Measurements from ENCODE around the gene LARP4. TPM values are rescaled to one million over a fixed set of nuclear protein-coding genes. Genes with fewer than 3 reads are reported as not detected.
"Not testable (repeated sequence)": the region's sequence is repeated elsewhere in the genome, so short reads cannot be mapped to it uniquely, and the experiment has no call there.

The LARP4 gene
- total RNA-seq, 3 donors from 2014 or later (not counting 1 experiment from before 2014, with no cell fraction given) = 25.1 to 41.1 (median 35.3) TPM

- Histone ChIP-seq H3K27me3 (ENCODE audit: control insufficient read depth, insufficient read depth, low read length) (no peaks in the 10 kb centered on the region), H3K4me3 (ENCODE audit: low read length) (no peak overlapping the region), H3K27ac (ENCODE audit: low read length) (no peak overlapping the region), H3K36me3 (ENCODE audit: control insufficient read depth, insufficient read depth, low read length) (no peaks in the 10 kb centered on the region), H3K4me1 (ENCODE audit: control insufficient read depth, insufficient read depth, low read length) (no peaks in the 10 kb centered on the region), H3K9me3 (ENCODE audit: control insufficient read depth, insufficient read depth, low read length) (no peaks in the 10 kb centered on the region)
- Mint-ChIP-seq H3K9me3 (no peaks in the 10 kb centered on the region), H3K27ac (no peak overlapping the region), H3K4me1 (no peaks in the 10 kb centered on the region), H3K27me3 (ENCODE audit: low read depth in 2 of 2) (no peaks in the 10 kb centered on the region), H3K36me3 (no peaks in the 10 kb centered on the region), H3K4me3 (no peak overlapping the region)
- TF ChIP-seq, protein P1, sequence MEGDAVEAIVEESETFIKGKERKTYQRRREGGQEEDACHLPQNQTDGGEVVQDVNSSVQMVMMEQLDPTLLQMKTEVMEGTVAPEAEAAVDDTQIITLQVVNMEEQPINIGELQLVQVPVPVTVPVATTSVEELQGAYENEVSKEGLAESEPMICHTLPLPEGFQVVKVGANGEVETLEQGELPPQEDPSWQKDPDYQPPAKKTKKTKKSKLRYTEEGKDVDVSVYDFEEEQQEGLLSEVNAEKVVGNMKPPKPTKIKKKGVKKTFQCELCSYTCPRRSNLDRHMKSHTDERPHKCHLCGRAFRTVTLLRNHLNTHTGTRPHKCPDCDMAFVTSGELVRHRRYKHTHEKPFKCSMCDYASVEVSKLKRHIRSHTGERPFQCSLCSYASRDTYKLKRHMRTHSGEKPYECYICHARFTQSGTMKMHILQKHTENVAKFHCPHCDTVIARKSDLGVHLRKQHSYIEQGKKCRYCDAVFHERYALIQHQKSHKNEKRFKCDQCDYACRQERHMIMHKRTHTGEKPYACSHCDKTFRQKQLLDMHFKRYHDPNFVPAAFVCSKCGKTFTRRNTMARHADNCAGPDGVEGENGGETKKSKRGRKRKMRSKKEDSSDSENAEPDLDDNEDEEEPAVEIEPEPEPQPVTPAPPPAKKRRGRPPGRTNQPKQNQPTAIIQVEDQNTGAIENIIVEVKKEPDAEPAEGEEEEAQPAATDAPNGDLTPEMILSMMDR (IDR thresholded peaks at IDR 0.05) = no peak
- intact Hi-C loops (cut with micrococcal nuclease) = no loop called here
- no peak for DNase-seq
- no peak for ATAC-seq
- WGBS (ENCODE audit: insufficient coverage) = 100% methylated on average over 1 of the region's 1 CpG
These were observed 82.8 kb downstream of the LARP4 start for GRCh38 chr12:50483488-50483887.

DNA sequence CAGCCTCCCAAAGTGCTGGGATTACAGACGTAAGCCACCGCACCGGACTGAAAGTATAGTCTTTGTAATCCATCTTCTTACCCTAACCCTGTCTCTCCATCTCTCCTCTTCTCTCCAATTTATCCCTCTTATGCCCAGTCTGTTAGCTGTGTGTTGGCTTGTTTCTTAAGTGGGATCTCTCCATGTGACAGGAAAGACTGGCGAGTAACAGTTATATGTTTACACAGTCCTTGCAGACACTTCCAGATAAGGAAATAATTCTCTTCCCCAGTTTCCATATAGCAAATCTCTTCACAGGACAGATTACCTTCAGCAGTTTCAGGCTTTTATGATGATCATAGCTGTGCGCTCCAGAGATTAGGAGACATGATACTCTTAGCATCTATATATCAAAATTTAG, 88.1 kb downstream of the LARP4 start:
- Histone ChIP-seq H3K36me3 (ENCODE audit: control insufficient read depth, insufficient read depth, low read length) (no peaks in the 10 kb centered on the region), H3K9me3 (ENCODE audit: control insufficient read depth, insufficient read depth, low read length) (peaks cover 17% of the 10 kb centered on the region), H3K4me1 (ENCODE audit: control insufficient read depth, insufficient read depth, low read length) (no peaks in the 10 kb centered on the region), H3K27ac (ENCODE audit: low read length) (no peak overlapping the region), H3K27me3 (ENCODE audit: control insufficient read depth, insufficient read depth, low read length) (no peaks in the 10 kb centered on the region), H3K4me3 (ENCODE audit: low read length) (no peak overlapping the region)
- ATAC-seq = no peak
- peaks cover 0 to 4% of the 10 kb centered on the region in 2 donors for H3K27me3 Mint-ChIP-seq (ENCODE audit: low read depth in 2 of 2)
- H3K9me3 Mint-ChIP-seq = peaks cover 0 to 4% of the 10 kb centered on the region in 2 donors
- no peak for DNase-seq
- H3K36me3 Mint-ChIP-seq = peaks cover 14% of the 10 kb centered on the region
- no peak overlapping the region for H3K27ac Mint-ChIP-seq
- no peaks in the 10 kb centered on the region for H3K4me1 Mint-ChIP-seq
- no peak overlapping the region for H3K4me3 Mint-ChIP-seq
- 93% methylated on average over 4 of the region's 5 CpGs for WGBS (ENCODE audit: insufficient coverage)
- intact Hi-C loops (cut with micrococcal nuclease) = no loop called here
- TF ChIP-seq, protein P1 (IDR thresholded peaks at IDR 0.05) = no peak

GRCh38 chr12:50498119-50498518, 97.4 kb downstream of the LARP4 start:
- H3K27me3 Mint-ChIP-seq (ENCODE audit: low read depth in 2 of 2); ATAC-seq; H3K4me3 Mint-ChIP-seq; H3K27me3 ChIP-seq (ENCODE audit: control insufficient read depth, insufficient read depth, low read length); H3K27ac Mint-ChIP-seq; DNase-seq; intact Hi-C loops (cut with micrococcal nuclease); H3K4me1 ChIP-seq (ENCODE audit: control insufficient read depth, insufficient read depth, low read length); H3K36me3 ChIP-seq (ENCODE audit: control insufficient read depth, insufficient read depth, low read length); H3K27ac ChIP-seq (ENCODE audit: low read length); H3K4me1 Mint-ChIP-seq; H3K4me3 ChIP-seq (ENCODE audit: low read length): not testable (repeated sequence)
- Mint-ChIP-seq H3K36me3 (peaks cover 28% of the 10 kb centered on the region), H3K9me3 (peaks cover 3 to 24% of the 10 kb centered on the region in 2 donors)
- 97% methylated on average over 6 of the region's 11 CpGs for WGBS (ENCODE audit: insufficient coverage)
- H3K9me3 ChIP-seq (ENCODE audit: control insufficient read depth, insufficient read depth, low read length) = peaks cover 35% of the 10 kb centered on the region

DNA sequence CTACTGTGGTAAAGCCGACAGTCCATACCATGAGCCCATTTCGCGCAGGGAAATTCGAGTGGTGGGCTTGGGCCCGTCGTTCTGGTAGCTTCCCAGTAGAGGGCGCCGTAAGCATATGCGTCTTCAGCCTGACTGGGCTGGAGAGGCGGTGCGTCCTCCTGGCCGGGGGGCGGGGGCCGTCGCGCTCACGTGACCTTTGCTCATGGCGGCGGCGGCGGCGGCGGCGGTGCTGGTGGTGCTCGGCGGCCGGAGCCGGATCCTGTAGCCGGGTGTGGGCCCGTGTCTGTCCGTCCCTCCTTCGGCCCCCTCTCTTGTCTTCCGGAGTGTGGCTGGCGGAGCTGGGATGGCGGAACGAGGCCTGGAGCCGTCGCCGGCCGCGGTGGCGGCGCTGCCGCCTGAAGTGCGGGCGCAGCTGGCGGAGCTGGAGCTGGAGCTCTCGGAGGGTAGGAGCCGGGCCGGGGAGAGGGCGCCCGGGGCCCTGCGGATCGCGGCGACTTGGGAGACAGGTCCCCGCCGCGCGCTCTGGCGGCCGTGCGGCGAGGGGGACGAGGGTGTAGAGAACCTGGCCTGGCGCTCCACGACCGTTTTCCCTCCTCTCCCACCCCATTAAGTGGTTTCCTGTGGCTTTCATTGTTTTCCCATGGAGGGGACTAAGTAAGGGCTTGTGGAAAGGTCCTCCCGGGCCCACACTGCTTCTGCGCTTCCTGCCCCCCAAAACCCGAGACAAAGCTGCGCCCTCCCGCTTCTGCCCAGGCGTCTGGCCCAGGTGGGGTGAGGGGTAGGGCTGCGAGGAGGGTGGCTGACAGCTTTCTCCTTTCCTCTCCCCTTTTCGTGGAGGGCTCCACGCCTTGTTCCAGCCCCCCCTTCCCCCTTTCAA, 104.4 kb downstream of the LARP4 start, which contains the start of gene DIP2B:
DIP2B (plus strand) TSS at position 188 of the 877 bp plus-strand sequence; CDS start at position 344, 156 bp downstream.
- DNase-seq = peak; percentile 94 to 96
- under 1% methylated on average over 72 of the region's 77 CpGs for WGBS (ENCODE audit: insufficient coverage)
- Histone ChIP-seq H3K4me3 (ENCODE audit: low read length) (peak within 1 kb of the TSS; percentile 62), H3K9me3 (ENCODE audit: control insufficient read depth, insufficient read depth, low read length) (peaks cover 3% of the 10 kb centered on the region), H3K27ac (ENCODE audit: low read length) (peak within 1 kb of the TSS; percentile 70), H3K4me1 (ENCODE audit: control insufficient read depth, insufficient read depth, low read length) (peaks cover 20% of the 10 kb centered on the region), H3K27me3 (ENCODE audit: control insufficient read depth, insufficient read depth, low read length) (no peaks in the 10 kb centered on the region), H3K36me3 (ENCODE audit: control insufficient read depth, insufficient read depth, low read length) (no peaks in the 10 kb centered on the region)
- peak; percentile 93 to 98 (median 93) for ATAC-seq
- TF ChIP-seq, protein P1 (IDR thresholded peaks at IDR 0.05) = peak; percentile 88
- intact Hi-C loops (cut with micrococcal nuclease) = loop anchor here (1.0 to 10.0 kb wide), 4 partner anchors 28 to 667 kb away; partner anchors contain the start of gene TFCP2
- Mint-ChIP-seq H3K4me1 (peaks cover 47 to 51% of the 10 kb centered on the region in 2 donors), H3K36me3 (no peaks in the 10 kb centered on the region), H3K27ac (peak within 1 kb of the TSS; percentile 80 to 92), H3K27me3 (ENCODE audit: low read depth in 2 of 2) (no peaks in the 10 kb centered on the region), H3K9me3 (no peaks in the 10 kb centered on the region), H3K4me3 (peak within 1 kb of the TSS; percentile 93)

All from natural killer cell (primary cell).